ENCODE data around the gene ACP7. TPM values are rescaled to one million over a fixed set of nuclear protein-coding genes. Genes with fewer than 3 reads are reported as not detected.

ACP7 gene
- total RNA-seq, 1 experiment from 2014 or later, result 5.4 TPM

DNA sequence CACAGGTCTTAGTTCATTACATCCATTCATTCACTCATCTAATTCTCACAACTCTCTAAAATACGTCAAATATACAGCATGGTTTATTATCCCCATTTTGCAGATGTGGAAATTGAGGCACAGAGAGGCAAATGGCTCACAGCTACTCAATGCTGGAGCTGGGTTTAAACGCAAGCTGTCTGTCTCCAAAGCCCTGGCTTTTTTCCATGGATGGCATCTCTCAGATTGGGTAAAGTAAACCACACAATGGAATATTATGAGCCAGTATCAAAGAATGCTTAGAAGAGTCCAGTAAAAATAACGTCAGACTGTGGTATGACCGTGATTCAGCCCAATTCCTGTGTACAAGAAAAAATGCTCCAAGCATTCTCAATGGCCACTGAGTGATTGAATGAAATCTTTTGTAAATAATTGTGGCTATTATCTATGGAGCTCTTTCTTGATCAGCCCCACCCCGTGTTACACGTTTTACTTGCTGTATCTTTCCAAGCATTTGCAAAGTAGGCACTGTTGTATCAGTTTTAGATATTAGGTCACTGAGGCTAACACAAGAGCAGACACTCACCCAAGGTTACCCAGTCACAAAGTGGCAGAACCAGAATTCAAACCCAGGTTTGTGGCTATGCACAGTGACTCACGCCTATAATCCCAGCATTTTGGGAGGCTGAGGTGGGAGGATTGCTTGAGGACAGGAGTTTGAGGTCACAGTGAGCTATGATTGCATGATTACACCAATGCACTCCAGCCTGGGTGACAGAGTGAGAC, 5.5 kb upstream of the ACP7 start:
- Histone ChIP-seq H4K20me1 (ENCODE audit: insufficient read depth) (no peaks in the 10 kb centered on the region), H2AFZ (no peak overlapping the region), H3K27ac (peak overlapping the region; percentile 92), H3K27me3 (ENCODE audit: insufficient read depth, low read depth) (no peaks in the 10 kb centered on the region), H3K79me2 (ENCODE audit: low read depth) (peaks cover 28% of the 10 kb centered on the region), H3K4me3 (no peak overlapping the region), H3K36me3 (ENCODE audit: low read depth) (no peaks in the 10 kb centered on the region), H3K4me2 (peak overlapping the region; percentile 9), H3K9me2 (ENCODE audit: insufficient read depth) (no peaks in the 10 kb centered on the region), H3K9me3 (ENCODE audit: insufficient read depth, low read depth) (no peaks in the 10 kb centered on the region), H3F3A (ENCODE audit: insufficient read depth, low read depth) (peaks cover 50% of the 10 kb centered on the region), H3K4me1 (replicated peaks; ENCODE audit: insufficient read depth) (peaks cover 50% of the 10 kb centered on the region)
- DNase-seq, result peak; percentile 65 to 98
- POLR2A ChIA-PET (ENCODE audit: unreplicated experiment), result interaction anchor here (0.5 to 0.6 kb wide), 4 partner anchors 47 to 312 kb away, joined by 3 read pairs; partner anchors contain the start of genes MED29 and PAF1
- BruUV-seq (replicated peaks), result no TSS peak
- intact Hi-C loops (cut with micrococcal nuclease; ENCODE audit: unreplicated experiment), result loop anchor here (2.0 kb wide), 1 partner anchor 32 kb away; no protein-coding TSS in a partner anchor
- CTCF ChIA-PET, result interaction anchor here (0.7 kb wide), 1 partner anchor 17 kb away, joined by 3 read pairs; no protein-coding TSS in a partner anchor
- TF ChIP-seq, protein P1, sequence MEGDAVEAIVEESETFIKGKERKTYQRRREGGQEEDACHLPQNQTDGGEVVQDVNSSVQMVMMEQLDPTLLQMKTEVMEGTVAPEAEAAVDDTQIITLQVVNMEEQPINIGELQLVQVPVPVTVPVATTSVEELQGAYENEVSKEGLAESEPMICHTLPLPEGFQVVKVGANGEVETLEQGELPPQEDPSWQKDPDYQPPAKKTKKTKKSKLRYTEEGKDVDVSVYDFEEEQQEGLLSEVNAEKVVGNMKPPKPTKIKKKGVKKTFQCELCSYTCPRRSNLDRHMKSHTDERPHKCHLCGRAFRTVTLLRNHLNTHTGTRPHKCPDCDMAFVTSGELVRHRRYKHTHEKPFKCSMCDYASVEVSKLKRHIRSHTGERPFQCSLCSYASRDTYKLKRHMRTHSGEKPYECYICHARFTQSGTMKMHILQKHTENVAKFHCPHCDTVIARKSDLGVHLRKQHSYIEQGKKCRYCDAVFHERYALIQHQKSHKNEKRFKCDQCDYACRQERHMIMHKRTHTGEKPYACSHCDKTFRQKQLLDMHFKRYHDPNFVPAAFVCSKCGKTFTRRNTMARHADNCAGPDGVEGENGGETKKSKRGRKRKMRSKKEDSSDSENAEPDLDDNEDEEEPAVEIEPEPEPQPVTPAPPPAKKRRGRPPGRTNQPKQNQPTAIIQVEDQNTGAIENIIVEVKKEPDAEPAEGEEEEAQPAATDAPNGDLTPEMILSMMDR (conservative IDR thresholded peaks at IDR 0.05), result no peak
- TF ChIP-seq EZH2 (IDR thresholded peaks at IDR 0.05; ENCODE audit: low read depth), result no peak

DNA sequence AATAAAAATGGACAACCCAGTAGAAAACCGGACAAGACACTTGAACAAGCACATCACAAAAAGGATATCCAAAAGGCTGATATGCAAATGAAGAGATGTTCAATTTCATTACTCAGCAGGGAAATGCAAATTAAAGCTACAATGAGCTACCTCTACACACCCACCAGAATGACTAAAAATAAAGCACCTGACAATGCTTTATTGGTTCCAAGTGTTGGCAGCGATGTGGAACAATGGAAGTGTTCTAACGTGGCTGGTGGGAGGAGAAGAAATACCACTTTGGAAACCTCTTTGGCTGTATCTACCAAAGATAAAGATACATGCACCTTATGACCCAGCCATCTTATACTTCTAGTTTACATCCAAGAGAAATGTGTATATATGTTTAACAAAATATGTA, 3.7 kb upstream of the ACP7 start:
- Histone ChIP-seq H3K4me3 (no peak overlapping the region), H3K79me2 (ENCODE audit: low read depth) (peaks cover 28% of the 10 kb centered on the region), H2AFZ (no peak overlapping the region), H4K20me1 (ENCODE audit: insufficient read depth) (no peaks in the 10 kb centered on the region), H3K36me3 (ENCODE audit: low read depth) (no peaks in the 10 kb centered on the region), H3K27me3 (ENCODE audit: insufficient read depth, low read depth) (no peaks in the 10 kb centered on the region), H3K4me2 (no peak overlapping the region), H3K27ac (no peak overlapping the region), H3K9me3 (ENCODE audit: insufficient read depth, low read depth) (no peaks in the 10 kb centered on the region), H3F3A (ENCODE audit: insufficient read depth, low read depth) (peaks cover 39% of the 10 kb centered on the region), H3K9me2 (ENCODE audit: insufficient read depth) (no peaks in the 10 kb centered on the region), H3K4me1 (replicated peaks; ENCODE audit: insufficient read depth) (peaks cover 44% of the 10 kb centered on the region)
- TF ChIP-seq, protein P1 (conservative IDR thresholded peaks at IDR 0.05), result no peak
- no peak for TF ChIP-seq EZH2 (IDR thresholded peaks at IDR 0.05; ENCODE audit: low read depth)
- intact Hi-C loops (cut with micrococcal nuclease; ENCODE audit: unreplicated experiment), result no loop called here
- POLR2A ChIA-PET (ENCODE audit: unreplicated experiment), result no interaction called here
- CTCF ChIA-PET, result no interaction called here
- no TSS peak for BruUV-seq (replicated peaks)
- no peak for DNase-seq

DNA sequence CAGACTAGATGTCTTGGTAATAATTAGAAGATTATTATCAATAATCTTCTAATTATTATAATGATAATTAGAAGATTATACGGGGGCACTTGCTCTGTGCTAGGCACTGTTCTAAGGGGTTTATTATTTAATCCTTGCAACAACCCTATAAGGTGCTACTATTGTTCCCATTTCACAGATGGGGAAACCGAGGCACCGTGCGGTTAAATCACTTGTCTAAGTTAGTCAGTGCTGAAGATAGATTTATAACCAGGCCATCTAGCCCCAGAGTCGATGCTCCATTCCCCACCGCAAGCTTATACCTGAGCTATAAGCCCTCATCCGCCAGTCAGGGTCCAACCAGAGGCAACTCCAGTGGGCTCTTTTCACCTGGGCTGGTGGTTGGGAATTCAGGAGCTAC, 2.0 kb upstream of the ACP7 start:
- ChIA-PET CTCF (no interaction called here), POLR2A (ENCODE audit: unreplicated experiment) (no interaction called here)
- TF ChIP-seq EZH2 (IDR thresholded peaks at IDR 0.05; ENCODE audit: low read depth), result no peak
- TF ChIP-seq, protein P1 (conservative IDR thresholded peaks at IDR 0.05), result no peak
- peak overlapping the region; percentile 82 for H3K4me2 ChIP-seq
- no TSS peak for BruUV-seq (replicated peaks)
- DNase-seq, result no peak
- no peaks in the 10 kb centered on the region for H3K9me2 ChIP-seq (ENCODE audit: insufficient read depth)
- H3K27me3 ChIP-seq (ENCODE audit: insufficient read depth, low read depth), result no peaks in the 10 kb centered on the region
- H3K9me3 ChIP-seq (ENCODE audit: insufficient read depth, low read depth), result no peaks in the 10 kb centered on the region
- peak overlapping the region; percentile 96 for H3K4me3 ChIP-seq
- peaks cover 45% of the 10 kb centered on the region for H3K4me1 ChIP-seq (replicated peaks; ENCODE audit: insufficient read depth)
- H2AFZ ChIP-seq, result peak overlapping the region; percentile 79; the same call in 1 of the 2 replicates
- H3F3A ChIP-seq (ENCODE audit: insufficient read depth, low read depth), result peaks cover 39% of the 10 kb centered on the region
- intact Hi-C loops (cut with micrococcal nuclease; ENCODE audit: unreplicated experiment), result no loop called here
- no peaks in the 10 kb centered on the region for H3K36me3 ChIP-seq (ENCODE audit: low read depth)
- H3K27ac ChIP-seq, result 0 out of 2 replicates have a peak overlapping the region, but pooled peaks have one; percentile 26
- H4K20me1 ChIP-seq (ENCODE audit: insufficient read depth), result no peaks in the 10 kb centered on the region
- peaks cover 26% of the 10 kb centered on the region for H3K79me2 ChIP-seq (ENCODE audit: low read depth)

All from PC-9 (cell line).